GM23248 (cell line): ENCODE measurements around the gene PPFIA4.

Experiments
- EZH2 ChIP-seq: fragments of 200-600 bp; sonication (generic); IDR thresholded peaks from 2 replicates; pipeline ENCODE4 v1.6.1; 2018; ENCODE audit warnings: antibody characterized with exemption, mild to moderate bottlenecking; ENCODE audit not compliant: insufficient read depth, poor library complexity, severe bottlenecking
- EZH2phosphoT487 ChIP-seq: fragments of 200-600 bp; sonication (generic); IDR thresholded peaks from 2 replicates; pipeline ENCODE4 v1.6.1; 2018; ENCODE audit warnings: antibody characterized with exemption, moderate library complexity, mild to moderate bottlenecking, low read depth; ENCODE audit not compliant: insufficient read depth

GRCh38 chr1:203065986-203066385 lies 39.7 kb downstream of the PPFIA4 start:
- TF ChIP-seq EZH2 (no peak), EZH2phosphoT487 (no peak)
